ENCODE data around the gene SLC8A1. TPM values are rescaled to one million over a fixed set of nuclear protein-coding genes. Genes with fewer than 3 reads are reported as not detected.

Gene SLC8A1
- total RNA-seq, 2 donors from 2014 or later: 0.66 to 7.8 TPM

- WGBS, 2 donors: 45 to 58% methylated on average over 1 of the region's 1 CpG
- TF ChIP-seq CTCF (IDR thresholded peaks at IDR 0.05) (no peak), POLR2A (IDR thresholded peaks at IDR 0.05) (no peak)
- peaks cover 0 to 8% (median 0%) of the 10 kb centered on the region in 3 donors for H3K9me3 ChIP-seq
- no peaks in the 10 kb centered on the region for H3K4me1 ChIP-seq
- DNase-seq (no peak), ATAC-seq (no peak)
- intact Hi-C loops (cut with DNase I): no loop called here
- H3K27me3 ChIP-seq: no peaks in the 10 kb centered on the region
- H3K27ac ChIP-seq: no peak overlapping the region
- H3K4me3 ChIP-seq: no peak overlapping the region
- H3K36me3 ChIP-seq (replicated peaks in 1 of 2; ENCODE audit: insufficient read depth in 1 of 2, low read depth in 2 of 2): no peaks in the 10 kb centered on the region
Measured at GRCh38 chr2:40062381-40062780, 389.5 kb downstream of the SLC8A1 start.

GRCh38 chr2:40049781-40050180 is 402.1 kb downstream of the SLC8A1 start:
- TF ChIP-seq CTCF (IDR thresholded peaks at IDR 0.05) (no peak), POLR2A (IDR thresholded peaks at IDR 0.05) (no peak)
- H3K4me1 ChIP-seq: no peaks in the 10 kb centered on the region
- no peaks in the 10 kb centered on the region for H3K27me3 ChIP-seq
- no peak overlapping the region for H3K4me3 ChIP-seq
- H3K36me3 ChIP-seq (replicated peaks in 1 of 2; ENCODE audit: insufficient read depth in 1 of 2, low read depth in 2 of 2): no peaks in the 10 kb centered on the region
- H3K9me3 ChIP-seq: no peaks in the 10 kb centered on the region
- intact Hi-C loops (cut with DNase I): no loop called here
- 30 to 42% methylated on average over 1 of the region's 1 CpG for WGBS, 2 donors
- ATAC-seq: no peak
- no peak overlapping the region for H3K27ac ChIP-seq
- no peak for DNase-seq

GRCh38 chr2:40048506-40048905 is 403.4 kb downstream of the SLC8A1 start:
- H3K4me3 ChIP-seq: no peak overlapping the region
- ATAC-seq (no peak), DNase-seq (no peak)
- 46 to 55% methylated on average over 1 of the region's 1 CpG for WGBS, 2 donors
- H3K4me1 ChIP-seq: no peaks in the 10 kb centered on the region
- H3K27ac ChIP-seq: no peak overlapping the region
- TF ChIP-seq CTCF (IDR thresholded peaks at IDR 0.05) (no peak), POLR2A (IDR thresholded peaks at IDR 0.05) (no peak)
- H3K9me3 ChIP-seq: no peaks in the 10 kb centered on the region
- H3K27me3 ChIP-seq: no peaks in the 10 kb centered on the region
- H3K36me3 ChIP-seq (replicated peaks in 1 of 2; ENCODE audit: insufficient read depth in 1 of 2, low read depth in 2 of 2): no peaks in the 10 kb centered on the region
- intact Hi-C loops (cut with DNase I): no loop called here

GRCh38 chr2:40047406-40047805 is 404.5 kb downstream of the SLC8A1 start:
- Histone ChIP-seq H3K36me3 (replicated peaks in 1 of 2; ENCODE audit: insufficient read depth in 1 of 2, low read depth in 2 of 2) (no peaks in the 10 kb centered on the region), H3K27me3 (no peaks in the 10 kb centered on the region), H3K4me1 (no peaks in the 10 kb centered on the region), H3K27ac (no peak overlapping the region), H3K9me3 (no peaks in the 10 kb centered on the region), H3K4me3 (no peak overlapping the region)
- DNase-seq: no peak
- TF ChIP-seq CTCF (IDR thresholded peaks at IDR 0.05) (no peak), POLR2A (IDR thresholded peaks at IDR 0.05) (no peak)
- intact Hi-C loops (cut with DNase I): no loop called here
- no peak for ATAC-seq
- WGBS, 2 donors: 59 to 68% methylated on average over 3 of the region's 3 CpGs
